Osteoblast (primary cell): ENCODE data around the gene MGMT. TPM values are rescaled to one million over a fixed set of nuclear protein-coding genes. Genes with fewer than 3 reads are reported as not detected.

ENCODE experiments used
- DNase-seq: peaks from one replicate; pipeline ENCODE4 v3.0.0; 2011; ENCODE audit warnings: low spot score, mixed read lengths; ENCODE audit not compliant: insufficient read length; ENCODE audit errors: missing footprints
- H2AFZ ChIP-seq: 2 replicates; pipeline ENCODE4 v1.6.0; 2011; ENCODE audit warnings: mild to moderate bottlenecking, low read length
- H3K27ac ChIP-seq: 2 replicates; pipeline ENCODE4 v1.5.1; 2011; ENCODE audit warnings: mild to moderate bottlenecking, low read depth, low read length, moderate library complexity
- H3K27me3 ChIP-seq: 2 replicates; pipeline ENCODE4 v1.6.0; 2012; ENCODE audit warnings: mild to moderate bottlenecking, control low read depth, inconsistent platforms, low read length, moderate library complexity; ENCODE audit not compliant: insufficient read depth
- H3K36me3 ChIP-seq: 2 replicates; pipeline ENCODE4 v1.5.1; 2011; ENCODE audit warnings: mild to moderate bottlenecking, low read length, control low read depth, moderate library complexity; ENCODE audit not compliant: insufficient read depth
- H3K4me1 ChIP-seq: 2 replicates; pipeline ENCODE4 v1.5.1; 2011; ENCODE audit warnings: mild to moderate bottlenecking, low read length, control low read depth, moderate library complexity; ENCODE audit not compliant: insufficient read depth
- H3K4me2 ChIP-seq: 2 replicates; pipeline ENCODE4 v1.6.0; 2011; ENCODE audit warnings: mild to moderate bottlenecking, low read length; ENCODE audit not compliant: insufficient read depth
- H3K4me3 ChIP-seq: fragments of 200-600 bp; sonication (generic); 3 replicates; pipeline ENCODE4 v1.5.1; 2012; ENCODE audit warnings: mild to moderate bottlenecking, low read length, inconsistent platforms; ENCODE audit not compliant: insufficient read depth
- H3K79me2 ChIP-seq: 2 replicates; pipeline ENCODE4 v1.6.0; 2012; ENCODE audit warnings: mild to moderate bottlenecking, low read length, control low read depth, inconsistent platforms; ENCODE audit not compliant: insufficient read depth
- H3K9me3 ChIP-seq: 2 replicates; pipeline ENCODE4 v1.5.1; 2011; ENCODE audit warnings: low read depth, low read length, control low read depth
- H4K20me1 ChIP-seq: 2 replicates; pipeline ENCODE4 v1.6.0; 2012; ENCODE audit warnings: mild to moderate bottlenecking, low read length, control low read depth; ENCODE audit not compliant: insufficient read depth
- total RNA-seq: library from RNA; depleted of rRNA; stranded (reverse); fragments of >200 nt; gene quantifications from 2 replicates; pipeline ENCODE4 v1.2.3, GENCODE V29; 2012
- TF ChIP-seq, protein P1 (sequence below): IDR thresholded peaks from 2 replicates; pipeline ENCODE4 v1.5.1; 2011; ENCODE audit warnings: mild to moderate bottlenecking, low read depth, low read length, moderate library complexity; ENCODE audit errors: extremely low read depth

The MGMT gene
- total RNA-seq, 1 donor, result 21.0 TPM

GRCh38 chr10:129438024-129438423, 29.0 kb upstream of the MGMT start:
- H2AFZ ChIP-seq, result no peak overlapping the region
- H3K4me3 ChIP-seq, result no peak overlapping the region
- H3K9me3 ChIP-seq, result no peaks in the 10 kb centered on the region
- no peaks in the 10 kb centered on the region for H3K36me3 ChIP-seq
- no peaks in the 10 kb centered on the region for H4K20me1 ChIP-seq
- no peaks in the 10 kb centered on the region for H3K4me1 ChIP-seq
- H3K4me2 ChIP-seq, result no peak overlapping the region
- H3K79me2 ChIP-seq, result no peaks in the 10 kb centered on the region
- TF ChIP-seq, protein P1, sequence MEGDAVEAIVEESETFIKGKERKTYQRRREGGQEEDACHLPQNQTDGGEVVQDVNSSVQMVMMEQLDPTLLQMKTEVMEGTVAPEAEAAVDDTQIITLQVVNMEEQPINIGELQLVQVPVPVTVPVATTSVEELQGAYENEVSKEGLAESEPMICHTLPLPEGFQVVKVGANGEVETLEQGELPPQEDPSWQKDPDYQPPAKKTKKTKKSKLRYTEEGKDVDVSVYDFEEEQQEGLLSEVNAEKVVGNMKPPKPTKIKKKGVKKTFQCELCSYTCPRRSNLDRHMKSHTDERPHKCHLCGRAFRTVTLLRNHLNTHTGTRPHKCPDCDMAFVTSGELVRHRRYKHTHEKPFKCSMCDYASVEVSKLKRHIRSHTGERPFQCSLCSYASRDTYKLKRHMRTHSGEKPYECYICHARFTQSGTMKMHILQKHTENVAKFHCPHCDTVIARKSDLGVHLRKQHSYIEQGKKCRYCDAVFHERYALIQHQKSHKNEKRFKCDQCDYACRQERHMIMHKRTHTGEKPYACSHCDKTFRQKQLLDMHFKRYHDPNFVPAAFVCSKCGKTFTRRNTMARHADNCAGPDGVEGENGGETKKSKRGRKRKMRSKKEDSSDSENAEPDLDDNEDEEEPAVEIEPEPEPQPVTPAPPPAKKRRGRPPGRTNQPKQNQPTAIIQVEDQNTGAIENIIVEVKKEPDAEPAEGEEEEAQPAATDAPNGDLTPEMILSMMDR, result no peak
- DNase-seq, result no peak
- H3K27ac ChIP-seq, result no peak overlapping the region
- H3K27me3 ChIP-seq, result no peaks in the 10 kb centered on the region

DNA sequence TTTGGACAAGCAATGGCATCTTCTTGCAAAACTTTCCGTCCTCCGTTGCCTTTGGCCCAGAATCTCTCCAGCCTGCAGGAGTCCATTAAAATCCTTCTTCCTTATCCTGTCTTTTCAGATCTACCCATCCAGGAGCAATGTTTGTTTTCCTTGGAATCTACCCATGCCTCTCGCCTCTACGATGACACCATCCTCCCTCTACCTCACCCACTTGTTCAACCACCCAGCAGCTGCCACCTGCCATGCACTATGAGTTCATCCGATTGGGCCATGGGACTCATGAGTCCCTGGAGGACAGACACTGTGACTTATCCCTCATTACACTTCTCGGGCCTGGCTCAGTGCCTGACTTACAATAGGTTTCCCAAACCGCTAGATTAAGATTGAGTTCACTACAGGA, 26.8 kb upstream of the MGMT start:
- no peak overlapping the region for H3K4me2 ChIP-seq
- TF ChIP-seq, protein P1, result no peak
- H3K27me3 ChIP-seq, result no peaks in the 10 kb centered on the region
- no peaks in the 10 kb centered on the region for H3K4me1 ChIP-seq
- DNase-seq, result no peak
- no peaks in the 10 kb centered on the region for H3K9me3 ChIP-seq
- no peaks in the 10 kb centered on the region for H3K79me2 ChIP-seq
- H4K20me1 ChIP-seq, result no peaks in the 10 kb centered on the region
- no peaks in the 10 kb centered on the region for H3K36me3 ChIP-seq
- H3K27ac ChIP-seq, result no peak overlapping the region
- no peak overlapping the region for H2AFZ ChIP-seq
- no peak overlapping the region for H3K4me3 ChIP-seq

DNA sequence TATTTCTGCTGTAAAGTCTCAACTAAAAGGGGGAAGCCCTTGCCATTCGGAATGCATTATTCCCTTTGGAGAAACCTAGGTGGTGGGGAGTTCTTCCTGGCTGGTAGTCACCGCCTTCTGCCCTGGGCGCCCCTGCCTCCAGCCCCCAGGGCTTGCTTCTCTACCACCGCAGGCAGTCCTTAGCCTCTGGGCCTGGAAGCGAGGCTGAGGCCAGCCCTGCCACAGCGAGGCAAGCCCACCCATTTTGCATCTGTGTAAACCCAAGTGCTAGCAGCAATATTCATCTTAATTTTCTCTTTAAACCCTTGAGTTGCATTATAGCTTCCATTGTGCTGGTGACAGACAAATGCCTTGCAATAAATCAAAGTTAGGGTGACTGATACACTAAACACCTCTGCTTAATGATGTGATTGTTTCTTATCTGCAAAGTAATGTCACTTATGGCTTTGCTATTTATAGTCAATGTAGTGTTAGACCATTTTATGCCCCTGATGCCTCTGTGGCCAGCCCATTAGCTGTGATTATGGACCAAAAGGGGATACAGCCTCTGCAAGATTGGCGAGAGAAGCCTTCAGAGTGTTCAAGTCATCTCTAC, 26.2 kb upstream of the MGMT start:
- TF ChIP-seq, protein P1, result no peak
- Histone ChIP-seq H3K4me2 (no peak overlapping the region), H3K4me3 (no peak overlapping the region)

GRCh38 chr10:129441372-129442009, 25.6 kb upstream of the MGMT start:
- Histone ChIP-seq H3K27ac (no peak overlapping the region), H3K4me3 (no peak overlapping the region), H3K4me1 (no peaks in the 10 kb centered on the region), H4K20me1 (no peaks in the 10 kb centered on the region), H3K27me3 (no peaks in the 10 kb centered on the region), H2AFZ (no peak overlapping the region), H3K36me3 (no peaks in the 10 kb centered on the region), H3K9me3 (no peaks in the 10 kb centered on the region), H3K79me2 (no peaks in the 10 kb centered on the region), H3K4me2 (no peak overlapping the region)
- TF ChIP-seq, protein P1, result no peak
- DNase-seq, result no peak

More for the DNA sequence above, 26.2 kb upstream of the MGMT start:
- no peaks in the 10 kb centered on the region for H3K79me2 ChIP-seq
- no peaks in the 10 kb centered on the region for H3K27me3 ChIP-seq
- H4K20me1 ChIP-seq, result no peaks in the 10 kb centered on the region
- DNase-seq, result no peak
- no peak overlapping the region for H3K27ac ChIP-seq
- H3K4me1 ChIP-seq, result no peaks in the 10 kb centered on the region
- no peaks in the 10 kb centered on the region for H3K36me3 ChIP-seq
- H3K9me3 ChIP-seq, result no peaks in the 10 kb centered on the region
- no peak overlapping the region for H2AFZ ChIP-seq
